Islet precursor cell (in vitro differentiated cells): Measurements from ENCODE around the gene GAA.

Experiments used
- DNase-seq: peaks from one replicate; pipeline ENCODE4 v3.0.0-alpha.2; 2018

The GAA gene

GRCh38 chr17:80101011-80101945 lies at the start of gene GAA:
GAA (plus strand) TSS chr17:80101581; CDS start chr17:80104587, 3,006 bp downstream.
- peak; percentile 92 for DNase-seq

DNA sequence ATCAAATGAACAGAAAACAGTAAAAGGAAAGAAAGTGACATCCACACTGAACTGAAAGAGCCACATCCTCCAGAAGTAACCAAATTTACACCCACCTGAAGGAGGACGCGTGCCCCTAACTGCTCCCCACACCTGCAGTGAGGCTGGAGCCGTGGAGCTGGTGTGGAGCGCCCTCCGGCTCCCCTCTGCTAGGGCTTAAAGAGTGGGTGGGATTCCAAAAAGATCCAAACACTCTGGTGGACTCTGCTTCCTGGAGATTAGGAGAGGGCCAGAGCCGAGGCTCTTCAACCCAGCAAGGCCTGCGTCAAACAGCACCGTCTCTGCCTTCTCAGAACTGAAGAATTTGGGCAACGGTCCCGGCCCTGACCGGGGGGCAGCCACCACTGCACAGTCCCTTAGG lies 49.7 kb upstream of the GAA start:
- DNase-seq = no peak

GRCh38 chr17:80053102-80053501 lies 48.3 kb upstream of the GAA start:
- DNase-seq = no peak

DNA sequence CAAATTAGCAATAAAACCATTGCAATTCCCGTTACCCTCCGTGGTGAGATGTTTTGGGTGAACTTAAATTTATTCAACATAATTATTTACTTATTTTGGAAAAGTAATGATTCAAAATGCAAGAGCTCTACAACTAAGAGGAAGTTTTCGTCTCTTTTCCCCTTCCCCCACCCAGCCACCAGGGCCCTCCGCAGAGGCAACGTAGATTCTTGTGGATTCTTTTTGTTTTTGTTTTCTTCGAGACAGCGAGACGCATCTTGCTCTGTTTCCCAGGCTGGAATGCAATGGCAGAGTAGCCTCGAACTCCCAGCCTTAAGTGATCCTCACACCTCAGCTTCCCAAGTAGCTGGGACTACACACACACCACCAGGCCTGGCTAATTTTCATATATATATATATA lies 45.8 kb upstream of the GAA start:
- no peak for DNase-seq

- no peak for DNase-seq
These were observed 42.9 kb upstream of the GAA start for GRCh38 chr17:80058311-80058955.

- no peak for DNase-seq
These were observed 40.7 kb upstream of the GAA start for GRCh38 chr17:80060644-80061043.

DNA sequence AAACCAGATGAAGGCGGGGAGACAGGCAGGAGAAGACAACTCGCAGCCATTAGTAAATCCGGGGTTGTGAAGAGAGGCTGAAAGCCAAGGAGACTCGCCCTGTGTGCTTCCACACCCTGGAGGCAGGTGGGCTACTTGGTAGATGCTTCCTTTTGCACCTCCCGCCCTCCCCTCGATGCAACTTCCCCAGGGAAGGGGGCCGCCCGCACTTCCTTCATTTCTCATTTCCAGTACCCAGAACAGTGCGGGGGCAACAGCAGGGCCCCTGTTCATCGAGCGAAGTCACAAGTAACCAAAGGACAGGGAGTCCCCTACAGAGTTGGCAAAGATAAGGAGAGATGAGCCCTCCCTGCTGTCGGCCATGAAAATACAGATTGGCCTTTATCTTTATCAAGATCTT lies 40.0 kb upstream of the GAA start:
- DNase-seq = no peak

GRCh38 chr17:80063830-80064585 lies 37.4 kb upstream of the GAA start:
- peak; percentile 87 for DNase-seq

DNA sequence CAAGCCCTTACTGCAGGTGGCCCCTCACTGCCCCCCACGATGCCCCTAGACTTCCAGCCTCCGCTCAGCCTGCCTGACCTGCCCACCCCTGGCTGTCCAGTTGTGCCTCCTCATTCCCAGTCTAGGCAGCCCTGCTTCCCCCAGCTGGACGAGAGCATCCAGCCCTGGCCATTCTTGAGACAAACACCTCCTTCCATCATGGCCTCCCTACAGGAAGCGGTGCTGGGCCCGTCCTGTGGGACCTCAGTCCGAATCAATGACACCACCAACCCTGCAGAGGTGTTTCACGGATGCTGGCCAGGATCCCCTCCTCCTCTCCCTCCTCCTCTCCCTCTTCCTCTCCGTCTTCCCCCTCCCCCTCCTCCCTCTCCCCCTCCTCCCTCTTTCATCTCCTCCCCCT lies 36.7 kb upstream of the GAA start:
- no peak for DNase-seq

DNA sequence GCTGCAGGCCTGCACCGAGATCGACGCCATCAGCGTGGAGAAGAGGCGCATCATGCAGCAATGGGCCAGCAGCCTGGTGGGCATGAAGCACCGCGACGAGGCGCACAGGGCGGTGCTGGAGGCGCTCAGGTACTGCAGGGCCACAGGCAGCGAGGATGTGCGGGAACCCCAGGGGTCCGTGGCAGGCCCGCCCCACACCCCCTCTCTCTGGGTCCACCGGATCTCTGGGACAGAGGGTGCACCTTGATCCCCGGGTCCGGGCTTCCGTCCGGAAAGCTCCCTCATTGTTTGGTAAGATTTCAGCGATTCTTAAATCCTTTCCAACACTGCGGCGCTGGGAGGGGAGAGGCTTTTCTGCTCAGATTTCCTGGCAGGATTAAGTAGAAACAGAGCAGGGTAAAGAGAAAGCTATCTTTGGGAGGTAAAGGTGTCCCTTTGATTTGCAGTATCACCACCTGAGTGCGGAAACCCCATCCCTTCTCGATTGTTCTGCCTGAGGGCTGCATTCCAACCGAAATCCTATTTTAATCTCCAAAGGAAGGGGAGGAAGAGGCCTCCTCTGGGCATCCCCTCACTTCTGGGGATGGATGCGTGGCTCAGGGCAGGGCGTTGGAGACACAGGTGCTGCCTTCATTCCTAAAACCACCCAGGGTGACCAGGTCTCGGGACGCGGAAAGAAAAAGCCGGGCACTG lies 35.8 kb upstream of the GAA start:
- no peak for DNase-seq

DNA sequence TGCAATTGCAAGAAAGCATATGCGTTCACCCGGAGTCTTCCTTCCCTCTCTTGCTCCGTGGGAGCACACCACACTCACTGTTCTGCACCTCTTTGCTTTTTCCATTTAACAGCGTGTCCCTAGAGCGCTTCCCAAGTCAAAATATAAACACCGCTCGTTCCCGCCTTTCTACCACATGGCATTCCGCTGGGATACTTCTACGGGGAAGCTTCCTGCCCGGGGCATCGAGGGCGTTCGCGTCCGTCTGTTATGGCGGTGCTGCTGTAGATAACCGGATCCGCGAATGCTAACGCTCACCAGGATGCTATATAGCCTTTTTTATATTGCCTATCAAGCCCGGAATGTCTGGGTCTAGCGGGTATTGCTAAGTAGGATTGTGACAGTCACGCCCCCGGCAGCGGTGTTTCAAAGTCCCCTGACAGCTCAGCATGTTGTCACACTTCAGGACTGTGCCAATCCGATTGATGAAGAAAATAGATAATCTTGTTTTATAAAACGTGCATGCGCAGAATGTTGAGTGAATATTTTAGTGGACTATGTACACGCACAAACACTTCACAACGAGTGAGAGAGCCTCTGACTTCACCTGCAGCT lies 33.9 kb upstream of the GAA start:
- DNase-seq = no peak

GRCh38 chr17:80068301-80069222 lies 32.8 kb upstream of the GAA start:
- DNase-seq = peak; percentile 77

DNA sequence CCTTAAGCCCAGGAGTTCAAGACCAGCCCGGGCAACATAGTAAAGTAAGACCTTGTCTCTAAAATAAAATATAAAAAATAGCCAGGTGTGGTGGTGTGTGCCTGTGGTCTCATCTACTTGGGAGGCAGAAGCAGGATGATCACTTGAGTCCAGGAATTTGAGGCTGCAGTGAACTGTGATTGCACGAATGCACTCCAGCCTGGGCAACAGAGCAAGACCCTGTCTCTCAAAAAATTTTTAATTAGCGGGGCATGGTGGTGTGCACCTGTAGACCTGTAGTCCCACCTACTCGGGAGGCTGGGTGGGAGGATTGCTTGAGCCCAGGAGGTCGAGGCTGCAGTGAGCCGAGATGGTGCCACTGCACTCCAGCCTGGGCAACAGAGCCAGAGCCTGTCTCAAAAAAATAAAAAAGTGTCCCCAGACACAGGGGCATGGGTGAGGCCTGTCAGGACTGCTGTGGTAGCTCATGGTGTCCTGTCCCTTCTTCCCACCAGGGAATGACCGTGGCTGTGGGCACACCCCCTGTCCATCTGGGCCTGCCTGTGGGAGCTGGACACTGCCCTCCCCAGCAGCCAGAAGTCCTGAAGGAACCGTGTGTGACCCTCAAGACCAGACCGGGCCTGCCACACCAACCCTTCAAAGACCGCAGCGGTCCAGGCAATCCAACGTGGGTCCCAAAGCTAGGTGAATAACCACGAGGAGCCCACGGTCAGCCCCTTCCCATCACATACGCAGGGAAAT lies 30.8 kb upstream of the GAA start:
- no peak for DNase-seq

DNA sequence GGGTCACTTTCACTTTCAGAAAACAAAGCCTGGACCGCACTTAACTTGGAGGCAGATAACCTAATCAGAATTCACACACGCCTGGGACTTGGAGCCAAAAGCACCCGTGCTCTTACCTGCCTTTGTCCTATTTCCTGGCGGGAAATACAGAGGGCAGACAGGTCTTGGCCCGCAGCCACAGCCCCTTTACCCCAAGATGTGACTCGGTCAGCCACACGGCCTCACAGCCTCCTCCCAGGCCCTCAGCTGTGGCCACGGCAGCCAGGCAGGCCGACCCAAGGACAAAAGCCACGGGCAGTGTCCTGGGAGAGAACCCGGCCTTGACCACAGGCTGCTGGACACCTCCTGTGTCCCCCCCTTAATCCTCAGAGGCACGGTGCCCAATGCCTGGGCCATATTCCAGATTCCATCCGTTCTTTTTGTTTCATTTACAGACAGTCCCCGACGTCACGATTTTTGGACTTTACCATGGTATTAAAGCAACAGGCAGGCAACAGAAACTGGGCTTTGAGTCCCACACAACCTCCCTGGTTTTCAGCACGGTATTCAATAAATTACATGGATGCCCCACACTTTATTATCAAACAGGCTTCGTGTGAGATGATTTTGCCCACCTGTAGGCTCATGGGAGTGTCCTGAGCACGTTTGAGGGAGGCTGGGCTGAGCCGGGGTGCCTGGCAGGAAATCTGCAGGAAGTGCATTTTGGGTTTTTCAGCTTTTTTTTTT lies 30.1 kb upstream of the GAA start:
- no peak for DNase-seq

DNA sequence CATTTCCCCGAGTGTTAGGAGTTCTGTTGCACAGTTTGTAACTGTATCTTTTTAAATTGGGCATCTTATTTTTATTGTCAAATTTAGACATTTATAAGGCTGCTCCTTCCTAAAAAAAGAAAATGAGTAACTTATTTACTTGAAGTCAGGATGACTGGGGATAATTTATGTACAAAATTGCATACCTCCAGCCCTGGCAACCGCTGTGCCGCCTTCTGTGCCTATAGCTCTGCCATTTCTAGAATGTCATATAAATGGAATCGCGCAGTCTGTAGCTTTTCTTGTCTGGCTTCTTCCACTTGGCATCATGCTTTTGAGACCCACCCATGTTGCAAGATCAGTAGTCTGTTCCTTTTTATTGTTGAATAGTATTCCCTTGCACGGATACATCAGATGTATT lies 29.0 kb upstream of the GAA start:
- DNase-seq = no peak

- DNase-seq = no peak
These were observed 21.3 kb upstream of the GAA start for GRCh38 chr17:80080081-80080480.

DNA sequence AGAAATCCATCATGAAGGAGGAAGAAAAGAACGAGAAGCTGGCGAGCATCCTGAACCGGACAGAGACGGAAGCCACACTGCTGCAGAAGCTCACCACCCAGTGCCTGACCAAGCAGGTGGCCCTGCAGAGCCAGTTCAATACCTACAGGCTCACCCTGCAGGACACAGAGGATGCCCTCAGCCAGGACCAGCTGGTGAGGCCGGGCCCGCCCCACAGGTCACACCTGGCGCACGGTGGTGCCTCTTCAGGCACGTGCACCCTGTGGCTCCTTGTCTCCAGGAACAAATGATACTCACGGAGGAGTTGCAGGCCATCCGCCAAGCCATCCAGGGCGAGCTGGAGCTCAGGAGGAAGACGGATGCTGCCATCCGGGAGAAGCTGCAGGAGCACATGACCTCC lies 19.8 kb upstream of the GAA start:
- no peak for DNase-seq

- DNase-seq = peak; percentile 89
These were observed 18.8 kb upstream of the GAA start for GRCh38 chr17:80082403-80083135.

DNA sequence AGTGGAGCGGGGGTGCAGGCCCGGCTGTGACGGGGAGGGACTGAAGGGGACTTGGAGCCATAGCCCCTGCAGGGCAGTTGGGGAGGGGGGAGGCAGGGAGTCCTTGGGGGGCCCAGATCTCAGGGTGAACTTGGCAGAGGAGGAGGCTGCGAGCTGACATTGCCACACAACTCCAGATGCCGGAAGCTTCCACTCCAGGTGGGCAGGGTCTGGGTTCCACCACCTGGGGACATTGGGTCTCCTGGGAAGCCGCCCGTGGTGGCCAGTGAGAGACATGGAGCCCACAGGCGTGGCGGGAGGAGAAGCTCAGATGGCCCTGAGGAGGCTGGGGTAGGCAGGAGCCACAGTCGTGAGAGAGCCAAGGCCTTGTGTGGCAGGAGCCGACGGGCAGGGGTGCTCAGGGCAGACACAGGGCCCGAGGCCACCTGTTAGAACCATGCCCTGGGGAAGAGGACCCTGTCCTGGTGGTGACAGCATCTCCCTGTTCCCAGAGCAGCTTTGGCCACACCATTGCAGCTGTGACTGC lies 18.2 kb upstream of the GAA start:
- no peak for DNase-seq
